Aorta (tissue), 5 donors: Measurements from ENCODE around the gene ZDHHC14. TPM values are rescaled to one million over a fixed set of nuclear protein-coding genes. Genes with fewer than 3 reads are reported as not detected.

Experiments used
- ATAC-seq: fragments of 200-7000 bp; cut with Tn5 transposase; one replicate; pipeline ENCODE4 v1.9.1; 2022; ENCODE audit warnings: moderate library complexity; ENCODE audit not compliant: low FRiP score
- DNase-seq, 2 donors: peaks; one replicate each; pipeline ENCODE4 v3.0.0-alpha.2; 2020
- H3K27ac ChIP-seq, 2 donors: one replicate each; pipeline ENCODE4 v1.5.1; 2013; ENCODE audit warnings: low read length in 2 of 2, mild to moderate bottlenecking in 2 of 2, moderate library complexity in 2 of 2, control low read depth in 1 of 2, inconsistent platforms in 1 of 2, low read depth in 1 of 2
- H3K27me3 ChIP-seq, 2 donors: one replicate each; pipeline ENCODE4 v1.6.1; 2013; ENCODE audit warnings: control low read depth in 1 of 2, low read length in 1 of 2, mild to moderate bottlenecking in 1 of 2, moderate library complexity in 1 of 2; ENCODE audit not compliant: insufficient read depth in 2 of 2, control insufficient read depth in 1 of 2
- H3K36me3 ChIP-seq, 2 donors: one replicate each; pipeline ENCODE4 v1.6.1; 2013; ENCODE audit warnings: control low read depth in 1 of 2, low read length in 1 of 2, mild to moderate bottlenecking in 1 of 2; ENCODE audit not compliant: insufficient read depth in 2 of 2, control insufficient read depth in 1 of 2
- H3K4me1 ChIP-seq, 2 donors: one replicate each; pipeline ENCODE4 v1.6.1; 2013; ENCODE audit warnings: low read length in 2 of 2, control low read depth in 1 of 2, mild to moderate bottlenecking in 1 of 2, moderate library complexity in 1 of 2; ENCODE audit not compliant: insufficient read depth in 2 of 2, control insufficient read depth in 1 of 2
- H3K4me3 ChIP-seq, 2 donors: one replicate each; pipeline ENCODE4 v1.5.1; 2013; ENCODE audit warnings: low read length in 2 of 2, control low read depth in 1 of 2, mild to moderate bottlenecking in 1 of 2
- H3K9me3 ChIP-seq: one replicate; pipeline ENCODE4 v1.6.1; 2013; ENCODE audit warnings: mild to moderate bottlenecking, low read length; ENCODE audit not compliant: control insufficient read depth
- WGBS, 2 donors: extraction: QIAGEN DNeasy Blood & Tissue Kit; methylation state at CpG; one replicate each; pipeline ENCODE4 v1.1.7; 2013; 5-methylcytosine and 5-hydroxymethylcytosine counted together
- intact Hi-C, 2 donors: fragments of 100-400 bp; cut with DNase I; formaldehyde crosslinking; loops; one replicate each; pipeline versions ENCODE4 v1.14.2 to v1.15.0; 2022
- polyA plus RNA-seq, 2 donors: library from polyadenylated mRNA; stranded (reverse); fragments of 200-250 nt; gene quantifications; one replicate each; pipeline ENCODE4 v1.2.3, GENCODE V29; 2013
- total RNA-seq, 2 donors: library from RNA; stranded (reverse); fragmentation: NEBNext Ultra II Directional; extraction: Animal tissue kit (Norgen Biotek cat#: 25700); gene quantifications; one replicate each; pipeline ENCODE4 v1.2.1, GENCODE V29; 2021
- donor health status: healthy with polysubstance abuse.
- donor health status: Bipolar disorder and iron deficiency.
- donor health status: DM: no; HTN: no; CAD: no.
- donor health status: DM: no; HTN: no; CAD: no.
- donor health status: DM: yes; HTN: yes; CAD: no.

The ZDHHC14 gene
- total and polyA plus RNA-seq, 4 donors = 2.8 to 17.8 (median 14.4) TPM

GRCh38 chr6:157535340-157536222, 154.6 kb downstream of the ZDHHC14 start:
- Histone ChIP-seq H3K4me3 (no peak overlapping the region), H3K4me1 (no peaks in the 10 kb centered on the region), H3K36me3 (no peaks in the 10 kb centered on the region), H3K27me3 (no peaks in the 10 kb centered on the region), H3K27ac (no peak overlapping the region), H3K9me3 (no peaks in the 10 kb centered on the region)
- DNase-seq = no peak
- peak; percentile 70 for ATAC-seq
- intact Hi-C loops = loop anchor here in 1 of 2 donors (10.0 kb wide), 1 partner anchor 221 kb away; no protein-coding TSS in a partner anchor
- WGBS, 2 donors = 55 to 58% methylated on average over 13 of the region's 13 CpGs

DNA sequence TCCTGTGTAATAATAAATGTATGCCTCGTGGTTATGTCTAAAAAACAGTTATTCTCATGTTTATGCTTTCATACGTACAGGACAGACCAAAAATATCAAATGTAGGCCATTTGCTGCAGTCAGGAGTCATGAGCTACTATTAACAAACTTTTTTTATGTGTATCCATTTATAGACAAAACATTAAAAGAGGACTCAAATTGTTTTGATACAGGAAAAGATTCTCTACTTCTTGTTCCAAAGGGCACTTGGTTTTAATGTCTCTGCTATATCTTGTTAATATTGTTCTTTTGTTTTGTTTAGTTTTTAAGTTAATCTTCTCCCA, 155.2 kb downstream of the ZDHHC14 start:
- DNase-seq (no peak), ATAC-seq (no peak)
- intact Hi-C loops = loop anchor here in 1 of 2 donors (10.0 kb wide), 1 partner anchor 221 kb away; no protein-coding TSS in a partner anchor
- H3K27me3 ChIP-seq = no peaks in the 10 kb centered on the region
- H3K9me3 ChIP-seq = no peaks in the 10 kb centered on the region
- 24% methylated on average over 2 of the region's 2 CpGs for WGBS, 2 donors
- H3K4me3 ChIP-seq = no peak overlapping the region
- H3K36me3 ChIP-seq = no peaks in the 10 kb centered on the region
- H3K27ac ChIP-seq = no peak overlapping the region
- no peaks in the 10 kb centered on the region for H3K4me1 ChIP-seq

DNA sequence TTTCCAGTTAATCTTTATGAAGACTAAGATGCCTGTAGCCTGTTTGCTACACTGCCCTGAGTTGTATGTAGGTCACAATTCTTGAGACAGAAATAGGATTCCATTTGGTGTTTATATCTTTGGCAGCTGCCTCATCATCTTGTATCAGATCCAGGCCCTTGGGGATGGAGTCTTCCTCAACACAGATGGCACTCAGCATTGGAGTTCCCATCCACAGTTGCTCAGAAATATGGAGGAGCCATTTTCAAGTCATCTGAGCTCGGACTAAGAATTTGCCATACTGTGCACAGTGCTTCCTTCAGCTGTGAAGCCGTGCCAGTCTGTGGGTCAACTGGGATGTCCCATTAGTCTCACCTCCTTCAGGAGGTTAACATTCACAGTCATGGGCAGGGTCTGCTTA, 156.6 kb downstream of the ZDHHC14 start:
- 97 to 99% methylated on average over 2 of the region's 2 CpGs for WGBS, 2 donors
- intact Hi-C loops = loop anchor here in 1 of 2 donors (10.0 kb wide), 1 partner anchor 223 kb away; no protein-coding TSS in a partner anchor
- Histone ChIP-seq H3K27me3 (no peaks in the 10 kb centered on the region), H3K36me3 (no peaks in the 10 kb centered on the region), H3K4me1 (no peaks in the 10 kb centered on the region), H3K27ac (no peak overlapping the region), H3K9me3 (no peaks in the 10 kb centered on the region), H3K4me3 (no peak overlapping the region)
- DNase-seq (no peak), ATAC-seq (no peak)

- Histone ChIP-seq H3K4me3 (no peak overlapping the region), H3K9me3 (no peaks in the 10 kb centered on the region), H3K4me1 (no peaks in the 10 kb centered on the region), H3K36me3 (no peaks in the 10 kb centered on the region), H3K27me3 (no peaks in the 10 kb centered on the region), H3K27ac (no peak overlapping the region)
- WGBS, 2 donors = 86 to 96% methylated on average over 5 of the region's 5 CpGs
- DNase-seq (no peak), ATAC-seq (no peak)
- intact Hi-C loops = loop anchor here in 1 of 2 donors (10.0 kb wide), 1 partner anchor 223 kb away; no protein-coding TSS in a partner anchor
Measured at GRCh38 chr6:157538168-157538567, 157.2 kb downstream of the ZDHHC14 start.

GRCh38 chr6:157538698-157539097, 157.7 kb downstream of the ZDHHC14 start:
- H3K9me3 ChIP-seq = no peaks in the 10 kb centered on the region
- no peak overlapping the region for H3K4me3 ChIP-seq
- H3K27me3 ChIP-seq = no peaks in the 10 kb centered on the region
- 93 to 97% methylated on average over 13 of the region's 13 CpGs for WGBS, 2 donors
- no peaks in the 10 kb centered on the region for H3K4me1 ChIP-seq
- ATAC-seq (no peak), DNase-seq (no peak)
- H3K36me3 ChIP-seq = no peaks in the 10 kb centered on the region
- intact Hi-C loops = loop anchor here in 1 of 2 donors (10.0 kb wide), 1 partner anchor 224 kb away; no protein-coding TSS in a partner anchor
- H3K27ac ChIP-seq = no peak overlapping the region

DNA sequence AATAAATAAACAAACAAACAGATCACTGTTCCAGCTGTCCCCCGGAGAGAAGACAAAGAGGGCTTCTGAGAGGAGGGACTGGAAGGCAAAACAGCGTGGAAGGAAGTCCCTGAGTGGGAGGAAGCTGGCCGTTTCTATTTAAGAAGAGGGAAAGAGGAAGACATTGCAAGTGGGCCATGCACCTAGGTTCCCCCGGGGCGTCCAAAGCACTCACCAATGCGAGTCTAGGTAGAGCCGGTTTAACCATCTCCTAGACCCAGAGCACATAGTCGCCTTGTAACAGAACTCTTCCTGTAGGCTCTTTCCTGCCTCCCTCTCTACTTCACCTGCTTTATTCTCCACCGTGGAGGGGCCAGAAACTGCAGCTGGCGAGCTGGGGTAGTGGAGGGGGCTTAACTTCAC, 158.4 kb downstream of the ZDHHC14 start:
- Histone ChIP-seq H3K9me3 (no peaks in the 10 kb centered on the region), H3K27ac (no peak overlapping the region), H3K36me3 (no peaks in the 10 kb centered on the region), H3K27me3 (no peaks in the 10 kb centered on the region), H3K4me3 (no peak overlapping the region), H3K4me1 (no peaks in the 10 kb centered on the region)
- ATAC-seq = no peak
- no peak for DNase-seq
- intact Hi-C loops = loop anchor here in 1 of 2 donors (10.0 kb wide), 1 partner anchor 225 kb away; no protein-coding TSS in a partner anchor
- 88 to 91% methylated on average over 10 of the region's 10 CpGs for WGBS, 2 donors

GRCh38 chr6:157539900-157540752, 159.1 kb downstream of the ZDHHC14 start:
- intact Hi-C loops = loop anchor here in 1 of 2 donors (10.0 kb wide), 1 partner anchor 225 kb away; no protein-coding TSS in a partner anchor
- no peaks in the 10 kb centered on the region for H3K9me3 ChIP-seq
- WGBS, 2 donors = 80 to 81% methylated on average over 16 of the region's 16 CpGs
- DNase-seq (no peak), ATAC-seq (no peak)
- H3K4me1 ChIP-seq = no peaks in the 10 kb centered on the region
- no peaks in the 10 kb centered on the region for H3K27me3 ChIP-seq
- no peak overlapping the region for H3K27ac ChIP-seq
- H3K4me3 ChIP-seq = no peak overlapping the region
- no peaks in the 10 kb centered on the region for H3K36me3 ChIP-seq

DNA sequence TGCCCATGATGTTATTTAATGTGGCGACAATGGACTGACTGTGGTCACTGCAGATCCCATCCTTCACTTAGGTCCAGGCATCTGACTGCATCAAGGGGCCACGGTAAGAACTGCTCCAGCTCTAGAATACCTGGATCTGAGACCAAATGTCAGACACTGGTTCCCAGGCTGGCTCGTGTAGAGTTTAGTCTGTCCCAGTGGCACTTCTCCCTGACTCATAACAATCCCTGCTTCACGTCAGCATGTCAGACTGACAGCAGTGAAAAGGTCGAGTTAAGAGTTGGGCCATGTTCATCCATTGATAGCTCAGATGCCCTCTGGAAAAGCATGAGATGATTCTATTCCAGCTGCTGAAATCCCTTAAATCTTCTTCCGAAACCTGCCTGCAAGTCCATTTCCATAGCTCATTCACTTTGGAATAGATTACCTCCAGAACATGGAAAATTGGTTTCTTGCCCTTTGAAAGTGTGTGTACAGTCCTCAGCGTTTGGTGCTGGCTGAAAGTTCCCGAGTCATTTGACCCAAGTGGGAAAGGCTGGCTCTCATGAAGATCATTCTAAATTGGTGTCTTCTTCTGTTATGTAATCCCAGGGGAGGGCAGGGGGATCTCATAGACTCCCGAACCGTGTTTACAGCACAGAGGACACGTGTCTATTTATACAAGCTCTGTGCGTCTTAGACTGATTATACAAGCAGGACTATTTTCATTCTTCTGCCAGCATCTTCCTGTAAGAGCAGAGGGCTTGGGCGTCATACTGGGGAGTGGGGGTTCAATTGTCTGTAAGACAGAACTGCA, 160.8 kb downstream of the ZDHHC14 start:
- Histone ChIP-seq H3K9me3 (no peaks in the 10 kb centered on the region), H3K27me3 (no peaks in the 10 kb centered on the region), H3K4me3 (no peak overlapping the region), H3K27ac (no peak overlapping the region), H3K36me3 (no peaks in the 10 kb centered on the region), H3K4me1 (no peaks in the 10 kb centered on the region)
- ATAC-seq (no peak), DNase-seq (no peak)
- WGBS, 2 donors = 78 to 79% methylated on average over 13 of the region's 13 CpGs
- intact Hi-C loops = no loop called here
